IMR-90 (cell line): ENCODE measurements around the gene RBM25. TPM values are rescaled to one million over a fixed set of nuclear protein-coding genes. Genes with fewer than 3 reads are reported as not detected.

Experiments used
- ATAC-seq: fragments of 200-7000 bp; cut with Tn5 transposase; 2 replicates; pipeline ENCODE4 v1.9.1; 2020; ENCODE audit warnings: low read depth, mild to moderate bottlenecking, moderate library complexity
- BruUV-seq: library from RNA; stranded (reverse); fragments of 400-500 nt; replicated peaks from 2 replicates; lab custom pipeline; 2021; lab: Mats Ljungman, UMichigan
- CTCF ChIA-PET: fragments of 300-600 bp; formaldehyde crosslinking; extraction: SDS; loops from one replicate; lab custom pipeline; 2021; ENCODE audit warnings: antibody characterized with exemption; lab: Yijun Ruan, JAX
- POLR2A ChIA-PET: fragments of 300-600 bp; sonication (Branson Sonifier 250); formaldehyde crosslinking; loops from one replicate; lab custom pipeline; 2022; ENCODE audit warnings: antibody characterized with exemption; ENCODE audit not compliant: unreplicated experiment; lab: Charles Lee
- DNase-seq: peaks from one replicate; pipeline ENCODE4 v3.0.0; 2013
- H2AFZ ChIP-seq: replicated peaks from 2 replicates; pipeline ENCODE3; 2013; ENCODE audit warnings: low read length, mild to moderate bottlenecking; ENCODE audit not compliant: poor library complexity
- H2AK5ac ChIP-seq: 2 replicates; pipeline ENCODE4 v1.6.1; 2013; ENCODE audit warnings: low read depth, low read length, inconsistent platforms
- H2AK9ac ChIP-seq: replicated peaks from 2 replicates; pipeline ENCODE3; 2013; ENCODE audit warnings: mild to moderate bottlenecking, low read depth, low read length, moderate library complexity; ENCODE audit not compliant: poor library complexity
- H2BK120ac ChIP-seq: 2 replicates; pipeline ENCODE4 v1.6.1; 2013; ENCODE audit warnings: low read depth, low read length, inconsistent platforms
- H2BK15ac ChIP-seq: 3 replicates; pipeline ENCODE4 v1.6.1; 2013; ENCODE audit warnings: low read depth, low read length, inconsistent platforms
- H2BK20ac ChIP-seq: 2 replicates; pipeline ENCODE4 v1.6.1; 2013; ENCODE audit warnings: low read depth, mild to moderate bottlenecking, inconsistent platforms, low read length, moderate library complexity
- H2BK5ac ChIP-seq: 2 replicates; pipeline ENCODE4 v1.6.1; 2013; ENCODE audit warnings: mild to moderate bottlenecking, low read depth, low read length, inconsistent platforms; ENCODE audit not compliant: poor library complexity, severe bottlenecking
- H3K14ac ChIP-seq: replicated peaks from 2 replicates; pipeline ENCODE4 v1.6.1; 2013; ENCODE audit warnings: low read depth, low read length, inconsistent platforms
- H3K18ac ChIP-seq: 2 replicates; pipeline ENCODE4 v1.6.1; 2013; ENCODE audit warnings: low read depth, low read length, control low read depth
- H3K23ac ChIP-seq: 2 replicates; pipeline ENCODE4 v1.6.1; 2013; ENCODE audit warnings: low read depth, low read length, inconsistent platforms
- H3K27ac ChIP-seq: 2 replicates; pipeline ENCODE4 v1.5.1; 2013; ENCODE audit warnings: mild to moderate bottlenecking, control low read depth, low read length; ENCODE audit not compliant: insufficient read depth
- H3K27me3 ChIP-seq: 2 replicates; pipeline ENCODE4 v1.6.1; 2013; ENCODE audit warnings: low read length; ENCODE audit not compliant: control insufficient read depth, insufficient read depth
- H3K36me3 ChIP-seq: 2 replicates; pipeline ENCODE4 v1.6.1; 2013; ENCODE audit warnings: low read length, mixed read lengths; ENCODE audit not compliant: control insufficient read depth, insufficient read depth
- H3K4ac ChIP-seq: 2 replicates; pipeline ENCODE4 v1.6.1; 2013; ENCODE audit warnings: low read depth, low read length, inconsistent platforms
- H3K4me1 ChIP-seq: 2 replicates; pipeline ENCODE4 v1.6.1; 2013; ENCODE audit warnings: low read length, mixed read lengths; ENCODE audit not compliant: control insufficient read depth, insufficient read depth
- H3K4me2 ChIP-seq: 2 replicates; pipeline ENCODE4 v1.6.1; 2013; ENCODE audit warnings: low read depth, mild to moderate bottlenecking, control low read depth, low read length, moderate library complexity
- H3K4me3 ChIP-seq: 2 replicates; pipeline ENCODE4 v1.5.1; 2013; ENCODE audit warnings: low read depth, mild to moderate bottlenecking, control low read depth, low read length, moderate library complexity; ENCODE audit not compliant: insufficient read depth
- H3K56ac ChIP-seq: 2 replicates; pipeline ENCODE4 v1.6.1; 2013; ENCODE audit warnings: low read length, inconsistent platforms; ENCODE audit not compliant: insufficient read depth; ENCODE audit errors: extremely low read depth
- H3K79me1 ChIP-seq, 2 experiments: 2 replicates each; pipeline ENCODE4 v1.6.1; 2013; ENCODE audit warnings: low read length in 2 of 2, inconsistent platforms in 1 of 2, low read depth in 1 of 2
- H3K9ac ChIP-seq: 2 replicates; pipeline ENCODE4 v1.6.1; 2013; ENCODE audit warnings: low read depth, low read length, control low read depth
- H3K9me1 ChIP-seq: 2 replicates; pipeline ENCODE4 v1.6.1; 2013; ENCODE audit warnings: low read length, inconsistent platforms; ENCODE audit not compliant: insufficient read depth
- H3K9me3 ChIP-seq: 2 replicates; pipeline ENCODE4 v1.6.1; 2013; ENCODE audit warnings: low read length; ENCODE audit not compliant: control insufficient read depth, insufficient read depth
- H4K20me1 ChIP-seq: 2 replicates; pipeline ENCODE4 v1.6.1; 2013; ENCODE audit warnings: low read length, inconsistent platforms; ENCODE audit not compliant: insufficient read depth
- H4K5ac ChIP-seq: 2 replicates; pipeline ENCODE4 v1.6.1; 2013; ENCODE audit warnings: mild to moderate bottlenecking, low read depth, low read length, control low read depth
- H4K8ac ChIP-seq, 2 experiments: 2 replicates each; pipeline ENCODE4 v1.6.1; 2013; ENCODE audit warnings: low read depth in 2 of 2, low read length in 2 of 2, control low read depth in 1 of 2, inconsistent platforms in 1 of 2
- H4K91ac ChIP-seq: 2 replicates; pipeline ENCODE4 v1.6.1; 2013; ENCODE audit warnings: low read depth, low read length, inconsistent platforms; ENCODE audit not compliant: insufficient read depth
- CHD1 ChIP-seq: IDR thresholded peaks from 2 replicates; pipeline ENCODE4 v1.6.1; 2012; ENCODE audit warnings: low read depth, low read length, improper control_type of control experiment
- FOS ChIP-seq: fragments of 150-350 bp; IDR thresholded peaks from 2 replicates; pipeline ENCODE4 v1.6.1; 2016; ENCODE audit warnings: low read depth, low read length
- MAFK ChIP-seq: IDR thresholded peaks from 2 replicates; pipeline ENCODE4 v1.6.1; 2012; ENCODE audit warnings: low read depth, low read length, improper control_type of control experiment
- MAZ ChIP-seq: IDR thresholded peaks from 2 replicates; pipeline ENCODE4 v1.6.1; 2012; ENCODE audit warnings: low read depth, mild to moderate bottlenecking, low read length, improper control_type of control experiment, moderate library complexity, borderline replicate concordance
- POLR2A ChIP-seq: IDR thresholded peaks from 2 replicates; pipeline ENCODE4 v1.6.1; 2012; ENCODE audit warnings: mild to moderate bottlenecking, low read depth, low read length
- RAD21 ChIP-seq: IDR thresholded peaks from 2 replicates; pipeline ENCODE4 v1.6.1; 2012; ENCODE audit warnings: low read length, improper control_type of control experiment
- SMC3 ChIP-seq: fragments of 150-350 bp; IDR thresholded peaks from 2 replicates; pipeline ENCODE4 v1.6.1; 2016; ENCODE audit warnings: low read depth, mild to moderate bottlenecking, antibody characterized with exemption, low read length, moderate library complexity
- WGBS, 2 experiments: methylation state at CpG; one replicate each; pipeline versions ENCODE4 v1.1.5 to v1.1.7; 2013; ENCODE audit warnings: missing lambda C conversion rate in 2 of 2; ENCODE audit not compliant: insufficient read length in 1 of 2; ENCODE audit errors: extremely low coverage in 2 of 2; 5-methylcytosine and 5-hydroxymethylcytosine counted together
- dilution Hi-C: fragments of 300-500 bp; cut with HindIII; formaldehyde crosslinking; loops from one replicate; pipeline ENCODE4 v1.14.3; 2018; ENCODE audit warnings: low sequenced_read_pairs; ENCODE audit not compliant: unreplicated experiment
- in situ Hi-C: fragments of 300-500 bp; cut with MboI; formaldehyde crosslinking; loops from 3 replicates; pipeline ENCODE4 v1.14.3; 2019; ENCODE audit warnings: low sequenced_read_pairs, inconsistent platforms, mixed read lengths
- intact Hi-C: fragments of 100-400 bp; cut with micrococcal nuclease; formaldehyde crosslinking; loops from 2 replicates; pipeline ENCODE4 v1.10.0; 2022
- polyA plus RNA-seq, 3 experiments: library from polyadenylated mRNA; depleted of rRNA; stranded (reverse); fragments of >200 nt; gene quantifications; 2 replicates each; pipeline ENCODE4 v1.2.3, GENCODE V29; 2012; ENCODE audit warnings: low replicate concordance in 1 of 3
- total RNA-seq: library from RNA; depleted of rRNA; stranded (reverse); fragments of >200 nt; gene quantifications from 2 replicates; pipeline ENCODE4 v1.2.3, GENCODE V29; 2012
- TF ChIP-seq, protein P1 (sequence below): fragments of 150-350 bp; IDR thresholded peaks from 2 replicates; pipeline ENCODE4 v1.6.1; 2017; ENCODE audit warnings: mild to moderate bottlenecking, antibody characterized with exemption, low read length, low read depth

The RBM25 gene
- total and polyA plus RNA-seq, 2 of the 4 experiments (the other 2 are of a cell fraction), result 32.3 to 32.9 TPM

DNA sequence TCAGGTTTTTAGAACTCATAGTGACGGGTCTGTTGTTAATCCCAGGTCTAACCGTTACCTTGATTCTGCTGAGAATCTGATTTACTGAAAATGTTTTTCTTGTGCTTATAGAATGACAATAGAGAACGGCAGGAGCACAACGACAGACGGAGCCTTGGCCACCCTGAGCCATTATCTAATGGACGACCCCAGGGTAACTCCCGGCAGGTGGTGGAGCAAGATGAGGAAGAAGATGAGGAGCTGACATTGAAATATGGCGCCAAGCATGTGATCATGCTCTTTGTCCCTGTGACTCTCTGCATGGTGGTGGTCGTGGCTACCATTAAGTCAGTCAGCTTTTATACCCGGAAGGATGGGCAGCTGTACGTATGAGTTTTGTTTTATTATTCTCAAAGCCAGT, 112.4 kb downstream of the RBM25 start:
- intact Hi-C loops, result loop anchor here (5.0 to 10.0 kb wide), 2 partner anchors 112 to 464 kb away; no protein-coding TSS in a partner anchor
- H4K20me1 ChIP-seq, result no peaks in the 10 kb centered on the region
- no peak overlapping the region for H2BK20ac ChIP-seq
- no peak overlapping the region for H2BK120ac ChIP-seq
- H2AK5ac ChIP-seq, result no peak overlapping the region
- dilution Hi-C loops, result no loop called here
- POLR2A ChIA-PET, result no interaction called here
- no peak overlapping the region for H2AK9ac ChIP-seq
- H3K27me3 ChIP-seq, result no peaks in the 10 kb centered on the region
- no peak overlapping the region for H3K18ac ChIP-seq
- H3K4me2 ChIP-seq, result no peak overlapping the region
- H3K4me1 ChIP-seq, result no peaks in the 10 kb centered on the region
- BruUV-seq, result no TSS peak
- ATAC-seq, result no peak
- WGBS, 2 experiments, result 91% methylated on average over 6 of the region's 11 CpGs; no CpG with 5 or more reads in 1 of the 2 experiments
- no peak overlapping the region for H3K23ac ChIP-seq
- H3K4ac ChIP-seq, result no peak overlapping the region
- H2BK15ac ChIP-seq, result no peak overlapping the region
- H4K8ac ChIP-seq, result no peak overlapping the region
- TF ChIP-seq MAFK (no peak), FOS (no peak), SMC3 (no peak), POLR2A (no peak), CHD1 (no peak), MAZ (no peak), RAD21 (no peak)
- TF ChIP-seq, protein P1, sequence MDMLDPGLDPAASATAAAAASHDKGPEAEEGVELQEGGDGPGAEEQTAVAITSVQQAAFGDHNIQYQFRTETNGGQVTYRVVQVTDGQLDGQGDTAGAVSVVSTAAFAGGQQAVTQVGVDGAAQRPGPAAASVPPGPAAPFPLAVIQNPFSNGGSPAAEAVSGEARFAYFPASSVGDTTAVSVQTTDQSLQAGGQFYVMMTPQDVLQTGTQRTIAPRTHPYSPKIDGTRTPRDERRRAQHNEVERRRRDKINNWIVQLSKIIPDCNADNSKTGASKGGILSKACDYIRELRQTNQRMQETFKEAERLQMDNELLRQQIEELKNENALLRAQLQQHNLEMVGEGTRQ, result no peak
- H4K91ac ChIP-seq, result no peak overlapping the region
- no peak overlapping the region for H3K27ac ChIP-seq
- H3K36me3 ChIP-seq, result peaks cover 34% of the 10 kb centered on the region
- H2BK5ac ChIP-seq, result no peak overlapping the region
- H2AFZ ChIP-seq, result no peak overlapping the region
- H3K79me1 ChIP-seq, result peaks cover 3 to 11% of the 10 kb centered on the region in 2 experiments; a peak in 2 of 4 replicates
- no peak for DNase-seq
- H3K9ac ChIP-seq, result no peak overlapping the region
- no peaks in the 10 kb centered on the region for H3K9me3 ChIP-seq
- no peak overlapping the region for H4K5ac ChIP-seq
- no peak overlapping the region for H3K14ac ChIP-seq
- H3K9me1 ChIP-seq, result 0 out of 2 replicates have a peak, but pooled peaks cover 5% of the 10 kb centered on the region
- H3K56ac ChIP-seq, result no peak overlapping the region
- CTCF ChIA-PET, result no interaction called here
- no peak overlapping the region for H3K4me3 ChIP-seq
- in situ Hi-C loops, result loop anchor here (5.0 kb wide), 1 partner anchor 297 kb away; no protein-coding TSS in a partner anchor
